Measurements from ENCODE around the gene CACNA1S. TPM values are rescaled to one million over a fixed set of nuclear protein-coding genes. Genes with fewer than 3 reads are reported as not detected.

The CACNA1S gene
- total and polyA plus RNA-seq, 2 of the 8 experiments (the other 6 are each of a cell fraction or from before 2014, with no cell fraction given): 0.06 TPM; not detected in 1

GRCh38 chr1:201072922-201073321, 39.3 kb downstream of the CACNA1S start:
- H3K9ac ChIP-seq (replicated peaks in 1 of 4; ENCODE audit: extremely low read depth in 1 of 4, low read depth in 3 of 4, low read length in 3 of 4): no peak overlapping the region
- WGBS, 2 experiments (ENCODE audit: extremely low coverage in 1 of 2, insufficient coverage in 1 of 2, insufficient read length in 1 of 2, insufficient replicate concordance in 2 of 2, low coverage in 1 of 2, low lambda C conversion rate in 2 of 2, missing lambda C conversion rate in 1 of 2): 76% methylated on average over 6 of the region's 6 CpGs; no CpG with 5 or more reads in 1 of the 2 experiments
- no peak overlapping the region for H2AFZ ChIP-seq (ENCODE audit: low read length)
- no peaks in the 10 kb centered on the region for H3K79me2 ChIP-seq (ENCODE audit: control insufficient read depth in 1 of 2, insufficient read depth in 2 of 2, low read length in 2 of 2)
- no peak overlapping the region for H2BK5ac ChIP-seq (ENCODE audit: low read depth, low read length)
- ChIA-PET CTCF (ENCODE audit: partially characterized antibody) (interaction anchor here (1.0 to 10.6 kb wide), 9 partner anchors 10 to 98 kb away, joined by 3 to 97 read pairs (median 4); no protein-coding TSS in a partner anchor), POLR2A (ENCODE audit: partially characterized antibody) (no interaction called here)
- no peaks in the 10 kb centered on the region for H3K9me3 ChIP-seq (ENCODE audit: insufficient read depth in 2 of 2, low read depth in 1 of 2, low read length in 1 of 2)
- no peak overlapping the region for H3K23ac ChIP-seq (ENCODE audit: insufficient read length)
- H2AK5ac ChIP-seq (ENCODE audit: low read depth, low read length): no peak overlapping the region
- no peak overlapping the region for H3K18ac ChIP-seq (ENCODE audit: extremely low read depth, low read length)
- TF ChIP-seq YY1 (IDR thresholded peaks at IDR 0.05; ENCODE audit: low read depth, low read length): no peak
- H3K4ac ChIP-seq (replicated peaks; ENCODE audit: insufficient read length, low read depth, low read length): no peak overlapping the region
- H3K4me3 ChIP-seq (ENCODE audit: extremely low read depth in 1 of 4, insufficient read depth in 2 of 4, low read depth in 3 of 4, low read length in 4 of 4): no peak overlapping the region
- peaks cover 0 to 4% (median 0%) of the 10 kb centered on the region in 4 experiments; a peak in 1 of 7 replicates for H3K4me1 ChIP-seq (replicated peaks in 1 of 4; ENCODE audit: control insufficient read depth in 3 of 4, insufficient read depth in 4 of 4, low read length in 3 of 4)
- H2BK12ac ChIP-seq (ENCODE audit: low read depth, low read length): no peak overlapping the region
- no peak overlapping the region for H2BK20ac ChIP-seq (ENCODE audit: low read length)
- no peak overlapping the region for H2BK120ac ChIP-seq (replicated peaks; ENCODE audit: low read depth, low read length)
- H3K56ac ChIP-seq (replicated peaks; ENCODE audit: insufficient read length, low read depth, low read length): no peak overlapping the region
- no peak for FAIRE-seq
- H3K14ac ChIP-seq (ENCODE audit: insufficient read length): no peak overlapping the region
- H4K91ac ChIP-seq (replicated peaks; ENCODE audit: insufficient read length, low read length): no peak overlapping the region
- H4K20me1 ChIP-seq (replicated peaks in 1 of 2; ENCODE audit: control insufficient read depth in 1 of 2, insufficient read depth in 2 of 2, low read length in 2 of 2): no peaks in the 10 kb centered on the region
- no peak overlapping the region for H3K4me2 ChIP-seq (ENCODE audit: insufficient read depth in 1 of 2, low read depth in 2 of 2, low read length in 2 of 2)
- no peak overlapping the region for H2BK15ac ChIP-seq (ENCODE audit: low read length)
- H3K36me3 ChIP-seq (ENCODE audit: control insufficient read depth in 2 of 4, insufficient read depth in 4 of 4, low read length in 3 of 4): no peaks in the 10 kb centered on the region
- H3K27ac ChIP-seq (ENCODE audit: low read depth, low read length): no peak overlapping the region
- no peak overlapping the region for H4K8ac ChIP-seq (ENCODE audit: extremely low read depth, insufficient read depth, low read length)
- no peak overlapping the region for H4K5ac ChIP-seq (ENCODE audit: insufficient read length, low read depth, low read length)
- H3K79me1 ChIP-seq (ENCODE audit: low read depth, low read length): no peaks in the 10 kb centered on the region
- no peak for DNase-seq (ENCODE audit: low read depth in 1 of 2, low spot score in 2 of 2)
- no peaks in the 10 kb centered on the region for H3K23me2 ChIP-seq (ENCODE audit: low read depth, low read length)
- no peaks in the 10 kb centered on the region; a peak in 1 of 7 replicates for H3K27me3 ChIP-seq (replicated peaks in 1 of 4; ENCODE audit: control insufficient read depth in 3 of 4, extremely low read depth in 1 of 4, insufficient read depth in 3 of 4, low read length in 3 of 4)

All from H1 (cell line).